ENCODE data around the gene TBC1D19.

TBC1D19 gene

GRCh38 chr4:26788341-26788733, 204.5 kb downstream of the TBC1D19 start:
- peak overlapping the region; percentile 92 for H3K27ac ChIP-seq
- no peak for TF ChIP-seq CTCF (conservative IDR thresholded peaks at IDR 0.05)

DNA sequence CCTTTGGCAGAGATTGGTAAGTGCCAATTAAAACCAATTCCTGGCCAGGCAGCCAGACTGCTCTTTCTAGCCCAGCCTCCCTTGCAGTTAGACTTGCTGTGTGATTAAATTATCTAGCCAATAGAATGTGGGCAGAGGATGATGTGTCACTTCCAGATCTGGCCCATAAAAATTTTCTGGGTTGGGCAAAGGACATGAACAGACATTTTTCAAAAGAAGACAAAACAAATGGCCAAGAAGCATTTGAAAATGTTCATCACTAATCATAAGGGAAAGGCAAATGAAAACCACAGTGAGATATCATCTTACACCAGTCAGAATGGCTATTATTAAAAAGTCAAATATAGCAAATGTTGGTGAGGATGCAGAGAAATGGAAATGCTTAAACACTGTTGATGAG, 205.3 kb downstream of the TBC1D19 start:
- peak overlapping the region; percentile 92 for H3K27ac ChIP-seq

DNA sequence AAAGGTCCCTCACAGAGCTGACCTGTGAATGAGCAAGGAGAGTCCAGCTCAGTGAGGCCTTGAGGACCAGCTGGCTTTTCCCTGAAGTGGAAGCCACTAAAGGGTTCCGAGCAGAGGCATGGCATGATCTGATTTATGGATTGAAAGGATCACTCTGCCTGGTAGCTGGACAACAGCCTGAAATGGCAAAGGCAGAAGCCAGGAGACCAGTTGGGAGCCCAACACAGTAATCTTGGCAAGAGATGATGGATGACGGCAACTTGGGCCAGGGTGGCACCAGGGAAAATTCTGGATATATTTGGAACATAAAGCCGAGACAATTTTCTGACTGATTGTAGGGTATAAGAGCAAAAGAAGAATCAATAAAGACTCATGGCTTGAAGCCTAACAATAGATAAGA, 207.5 kb downstream of the TBC1D19 start:
- no peak overlapping the region for H3K27ac ChIP-seq
- TF ChIP-seq CTCF (conservative IDR thresholded peaks at IDR 0.05): no peak

More for the DNA sequence above, 205.3 kb downstream of the TBC1D19 start:
- TF ChIP-seq CTCF (conservative IDR thresholded peaks at IDR 0.05): no peak

DNA sequence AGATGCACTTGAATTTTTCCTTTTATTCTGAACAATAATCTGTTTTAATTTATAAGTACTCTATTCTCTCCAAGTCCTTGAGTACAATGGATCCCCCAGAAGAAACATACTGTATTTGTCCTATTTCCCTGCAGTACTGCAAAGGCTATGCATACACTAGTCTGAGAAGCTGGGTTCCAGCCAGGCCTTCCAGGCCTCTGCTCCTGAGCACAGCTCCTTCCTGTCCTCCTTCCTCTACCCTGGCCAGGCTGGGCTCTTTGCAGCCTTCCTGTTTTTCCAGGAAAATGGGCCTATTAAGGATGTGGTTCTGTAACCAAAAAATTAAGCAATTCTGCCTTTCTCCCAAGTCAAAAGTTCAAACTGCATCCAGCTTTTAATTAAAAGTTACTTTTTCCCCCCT, 208.8 kb downstream of the TBC1D19 start:
- no peak overlapping the region for H3K27ac ChIP-seq
- no peak for TF ChIP-seq CTCF (conservative IDR thresholded peaks at IDR 0.05)

DNA sequence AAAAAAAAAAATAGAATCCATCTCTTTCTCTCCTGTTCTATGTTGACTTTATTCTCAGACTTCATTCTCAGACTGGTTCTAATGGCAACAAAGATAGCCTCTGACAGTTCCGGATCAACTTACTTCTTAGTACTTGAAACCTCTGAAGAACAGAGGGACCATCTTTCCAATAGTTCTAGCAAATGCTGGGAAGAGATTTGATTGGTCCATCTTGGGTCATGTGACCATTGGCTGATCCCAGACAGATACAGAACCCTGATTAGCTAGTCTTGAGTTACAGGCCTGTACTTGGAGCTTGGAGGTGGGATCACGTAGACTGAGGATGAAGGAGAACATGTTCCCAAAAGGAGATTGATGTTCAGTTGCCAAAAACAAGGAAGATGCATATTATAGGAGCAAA, 209.9 kb downstream of the TBC1D19 start:
- TF ChIP-seq CTCF (conservative IDR thresholded peaks at IDR 0.05): no peak
- H3K27ac ChIP-seq: no peak overlapping the region

GRCh38 chr4:26796081-26796480, 212.2 kb downstream of the TBC1D19 start:
- no peak overlapping the region for H3K27ac ChIP-seq
- no peak for TF ChIP-seq CTCF (conservative IDR thresholded peaks at IDR 0.05)

GRCh38 chr4:26802790-26803189, 218.9 kb downstream of the TBC1D19 start:
- no peak for TF ChIP-seq CTCF (conservative IDR thresholded peaks at IDR 0.05)
- peak overlapping the region; percentile 66 for H3K27ac ChIP-seq
